Right renal pelvis (tissue), 4 donors: ENCODE results near the gene POR. TPM values are rescaled to one million over a fixed set of nuclear protein-coding genes. Genes with fewer than 3 reads are reported as not detected.
A peak's percentile ranks its signal among the peaks of the same experiment; 100 is the strongest.
"Not testable (repeated sequence)": the region's sequence is repeated elsewhere in the genome, so short reads cannot be mapped to it uniquely, and the experiment has no call there.

Experiments used
- DNase-seq, 4 donors: peaks; one replicate each; pipeline ENCODE4 v3.0.0-alpha.2; 2013; ENCODE audit warnings: low read depth in 4 of 4, low spot score in 3 of 4, missing footprints in 1 of 4
- polyA plus RNA-seq, 4 donors: library from polyadenylated mRNA; unstranded; fragments of 120-200 nt; gene quantifications; one replicate each; pipeline ENCODE4 v1.2.1, GENCODE V29; 2013; ENCODE audit not compliant: insufficient read length in 4 of 4

Gene POR
- polyA plus RNA-seq, 4 donors: 59.7 to 75.4 (median 67.2) TPM

GRCh38 chr7:76009672-76010600 is 95.0 kb downstream of the POR start:
- DNase-seq: no peak

GRCh38 chr7:76011442-76011861 is 96.5 kb downstream of the POR start:
- no peak for DNase-seq

- no peak for DNase-seq
Measured at GRCh38 chr7:76016191-76016947, 101.4 kb downstream of the POR start.

- DNase-seq: not testable (repeated sequence)
Measured at GRCh38 chr7:76018520-76018919, 103.6 kb downstream of the POR start.

GRCh38 chr7:76020031-76020714 is 105.2 kb downstream of the POR start:
- DNase-seq: peak; percentile 33 to 54 (median 46)

GRCh38 chr7:76022026-76022780 is 107.2 kb downstream of the POR start:
- no peak for DNase-seq

GRCh38 chr7:76023002-76023401 is 108.0 kb downstream of the POR start:
- DNase-seq: no peak

GRCh38 chr7:76029682-76030081 is 114.7 kb downstream of the POR start:
- not testable (repeated sequence) for DNase-seq

- DNase-seq: no peak
Measured at GRCh38 chr7:76031964-76032363, 117.0 kb downstream of the POR start.

Other genes starting within 250 kb of the POR start
- 10 to 100 TPM; 32.1 to 36.8 (median 35.4) TPM for gene HIP1, start 176.2 kb upstream of the POR start, polyA plus RNA-seq
- gene CCL26, start 142.9 kb upstream of the POR start, polyA plus RNA-seq: under 1 TPM in 1 of 4 donors, not detected in 3; 0.17 TPM
- gene CCL24, start 101.3 kb upstream of the POR start, polyA plus RNA-seq: 1 to 10 TPM in 1 of 4 donors, not detected in 3; 2.1 TPM
- 10 to 100 TPM; 62.6 to 82.4 (median 67.2) TPM for gene RHBDD2, start 36.1 kb upstream of the POR start, polyA plus RNA-seq
- gene TMEM120A, start 79.4 kb downstream of the POR start, polyA plus RNA-seq: 10 to 100 TPM; 50.9 to 65.7 (median 55.6) TPM
- gene STYXL1, start 132.8 kb downstream of the POR start, polyA plus RNA-seq: 10 to 100 TPM; 37.1 to 58.3 (median 48.0) TPM
- gene MDH2, start 133.0 kb downstream of the POR start, polyA plus RNA-seq: 100 to 1,000 TPM; 198 to 284 (median 212) TPM